Adipocyte (in vitro differentiated cells): ENCODE data around the gene CYP2W1.
"Not testable (repeated sequence)": the region's sequence is repeated elsewhere in the genome, so short reads cannot be mapped to it uniquely, and the experiment has no call there.

Source experiments
- DNase-seq: peaks from one replicate; pipeline ENCODE4 v3.0.0-alpha.2; 2015; ENCODE audit warnings: low read depth
- H3K27me3 ChIP-seq: replicated peaks from 2 replicates; pipeline ENCODE4 v1.7.0; 2013; ENCODE audit warnings: mild to moderate bottlenecking, low read length, moderate library complexity; ENCODE audit not compliant: control insufficient read depth, insufficient read depth
- H3K36me3 ChIP-seq: 2 replicates; pipeline ENCODE4 v1.7.0; 2013; ENCODE audit warnings: low read length, mild to moderate bottlenecking, moderate library complexity; ENCODE audit not compliant: control insufficient read depth, insufficient read depth, severe bottlenecking
- H3K4me1 ChIP-seq: 2 replicates; pipeline ENCODE4 v1.7.0; 2013; ENCODE audit warnings: mild to moderate bottlenecking, low read length, moderate library complexity; ENCODE audit not compliant: control insufficient read depth, insufficient read depth
- H3K4me3 ChIP-seq: 2 replicates; pipeline ENCODE4 v1.7.0; 2013; ENCODE audit warnings: mild to moderate bottlenecking, low read length, moderate library complexity
- H3K9ac ChIP-seq: 2 replicates; pipeline ENCODE4 v1.7.0; 2013; ENCODE audit warnings: mild to moderate bottlenecking, low read length, moderate library complexity
- H3K9me3 ChIP-seq: 2 replicates; pipeline ENCODE4 v1.7.0; 2013; ENCODE audit warnings: mild to moderate bottlenecking, low read length, moderate library complexity; ENCODE audit not compliant: control insufficient read depth

The CYP2W1 gene

DNA sequence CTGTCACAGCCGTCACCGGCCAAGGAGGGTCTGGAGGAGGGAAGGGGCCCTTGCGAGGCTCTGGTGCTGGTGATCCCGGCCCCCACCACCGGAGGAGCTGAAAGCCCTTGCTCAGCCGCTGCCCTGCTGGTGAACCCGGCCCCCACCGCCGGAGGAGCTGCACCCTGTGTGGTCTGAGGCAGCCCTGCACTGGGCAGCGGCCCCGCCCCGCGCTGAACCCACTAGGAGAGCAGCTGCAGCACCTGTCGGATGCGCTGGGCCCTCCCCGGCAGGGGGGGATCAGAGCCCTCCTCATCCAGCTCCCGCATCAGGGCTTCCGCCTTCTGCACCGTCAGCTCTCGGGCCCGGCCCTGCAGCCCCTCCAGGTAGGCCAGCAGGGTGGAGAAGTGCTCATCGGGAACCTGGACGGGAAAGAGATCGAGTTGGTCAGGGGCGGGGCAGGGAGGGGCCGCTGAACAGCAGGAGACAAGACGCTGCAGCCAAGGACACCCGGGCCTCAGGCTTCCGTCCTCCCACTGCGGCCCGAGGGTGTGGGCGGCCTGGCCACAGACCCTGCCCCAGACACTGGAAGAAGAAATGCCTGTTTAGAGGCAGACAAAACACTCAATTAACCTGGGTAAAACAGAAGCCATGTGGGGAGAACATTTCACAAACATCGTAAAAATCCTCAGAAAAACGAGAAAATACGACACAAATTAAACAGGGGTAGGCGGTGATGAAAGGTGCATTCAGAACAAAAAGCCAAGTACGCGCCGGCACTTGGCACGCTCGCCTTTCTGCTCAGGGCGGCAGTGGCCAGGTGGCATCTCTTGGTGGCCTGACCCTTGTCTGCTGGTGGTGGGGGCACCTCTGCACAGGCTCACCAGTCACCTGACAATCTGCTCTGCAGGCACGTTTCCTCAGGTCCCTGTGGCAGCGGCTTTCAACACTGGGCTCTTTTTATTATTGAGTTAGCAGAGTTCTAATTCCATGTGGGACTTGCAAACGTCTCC lies 14.7 kb downstream of the CYP2W1 start:
- H3K9me3 ChIP-seq: no peaks in the 10 kb centered on the region
- no peaks in the 10 kb centered on the region for H3K36me3 ChIP-seq
- H3K4me3 ChIP-seq: no peak overlapping the region
- H3K9ac ChIP-seq: no peak overlapping the region
- H3K4me1 ChIP-seq: no peaks in the 10 kb centered on the region
- H3K27me3 ChIP-seq: no peaks in the 10 kb centered on the region
- DNase-seq: no peak

- DNase-seq: no peak
- no peak overlapping the region for H3K9ac ChIP-seq
Measured at GRCh38 chr7:999149-999879, 16.3 kb downstream of the CYP2W1 start.

DNA sequence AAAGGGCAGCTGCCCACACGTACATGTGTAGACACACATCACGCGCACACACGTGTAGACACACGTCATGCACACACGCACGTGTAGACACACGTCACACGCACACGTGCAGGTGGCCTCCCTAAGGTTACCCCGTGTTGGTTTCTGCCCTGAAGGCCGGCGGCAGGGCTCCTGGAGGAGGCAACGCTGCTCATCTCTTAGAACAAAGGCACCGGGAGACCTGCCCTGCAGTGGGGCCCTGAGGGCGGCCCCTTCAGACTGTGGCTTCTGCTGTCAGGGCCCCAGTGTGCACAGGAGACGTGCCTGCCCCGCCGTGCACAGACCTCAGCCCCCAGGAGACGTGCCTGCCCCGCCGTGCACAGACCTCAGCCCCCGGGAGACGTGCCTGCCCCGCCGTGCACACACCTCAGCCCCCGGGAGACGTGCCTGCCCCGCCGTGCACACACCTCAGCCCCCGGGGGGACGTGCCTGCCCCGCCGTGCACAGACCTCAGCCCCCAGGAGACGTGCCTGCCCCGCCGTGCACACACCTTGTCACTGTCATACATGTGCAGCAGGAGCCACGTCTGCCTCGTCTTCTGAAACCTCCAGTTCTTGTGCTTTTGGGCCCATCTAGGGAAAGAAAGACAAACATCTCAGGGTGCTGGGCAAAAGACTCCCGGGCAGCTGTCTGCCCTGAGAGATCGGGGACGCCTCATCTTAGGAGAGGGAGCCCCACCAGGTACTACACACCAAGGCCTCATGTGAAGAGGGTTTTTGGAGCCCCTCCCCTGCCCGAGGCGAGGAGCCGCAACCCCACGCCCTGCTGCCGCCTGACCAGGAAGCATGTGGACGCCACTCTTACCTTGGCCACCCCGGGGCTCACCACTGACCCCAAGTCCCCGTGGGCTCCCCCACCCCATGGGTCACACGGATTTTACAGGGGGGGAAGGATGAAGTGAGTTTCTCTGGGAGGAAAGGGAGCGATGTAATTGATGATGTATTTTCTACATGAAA lies 17.3 kb downstream of the CYP2W1 start:
- no peak for DNase-seq
- Histone ChIP-seq H3K4me1 (peaks cover 2% of the 10 kb centered on the region), H3K9me3 (no peaks in the 10 kb centered on the region), H3K4me3 (no peak overlapping the region), H3K36me3 (no peaks in the 10 kb centered on the region), H3K27me3 (no peaks in the 10 kb centered on the region), H3K9ac (no peak overlapping the region)

More at GRCh38 chr7:999149-999879, 16.3 kb downstream of the CYP2W1 start:
- Histone ChIP-seq H3K9me3 (no peaks in the 10 kb centered on the region), H3K4me3 (no peak overlapping the region), H3K36me3 (no peaks in the 10 kb centered on the region), H3K4me1 (no peaks in the 10 kb centered on the region), H3K27me3 (no peaks in the 10 kb centered on the region)

DNA sequence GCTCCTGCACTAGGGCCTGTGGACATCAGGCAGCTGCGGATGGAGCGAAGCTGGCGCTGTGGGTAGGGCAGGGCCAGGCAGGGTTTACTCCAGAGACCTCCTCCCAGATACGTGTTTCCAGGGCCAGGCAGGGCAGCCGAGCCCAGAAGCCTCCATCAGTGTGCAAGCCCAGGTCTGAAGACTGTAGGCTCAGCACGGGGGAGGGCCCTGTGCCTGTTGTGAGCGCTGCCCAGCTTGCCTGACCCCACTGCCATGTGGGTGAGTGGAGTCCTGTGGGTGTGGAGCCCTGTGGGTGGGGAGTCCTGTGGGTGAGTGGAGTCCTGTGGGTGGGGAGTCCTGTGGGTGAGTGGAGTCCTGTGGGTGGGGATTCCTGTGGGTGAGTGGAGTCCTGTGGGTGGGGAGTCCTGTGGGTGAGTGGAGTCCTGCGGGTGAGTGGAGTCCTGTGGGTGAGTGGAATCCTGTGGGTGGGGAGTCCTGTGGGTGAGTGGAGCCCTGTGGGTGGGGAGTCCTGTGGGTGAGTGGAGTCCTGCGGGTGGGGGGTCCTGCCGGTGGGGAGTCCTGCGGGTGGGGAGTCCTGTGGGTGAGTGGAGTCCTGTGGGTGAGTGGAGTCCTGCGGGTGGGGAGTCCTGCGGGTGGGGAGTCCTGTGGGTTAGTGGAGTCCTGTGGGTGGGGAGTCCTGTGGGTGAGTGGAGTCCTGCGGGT lies 18.2 kb downstream of the CYP2W1 start:
- not testable (repeated sequence) for H3K36me3 ChIP-seq, H3K9ac ChIP-seq, H3K27me3 ChIP-seq, H3K4me3 ChIP-seq, H3K4me1 ChIP-seq, H3K9me3 ChIP-seq, DNase-seq

DNA sequence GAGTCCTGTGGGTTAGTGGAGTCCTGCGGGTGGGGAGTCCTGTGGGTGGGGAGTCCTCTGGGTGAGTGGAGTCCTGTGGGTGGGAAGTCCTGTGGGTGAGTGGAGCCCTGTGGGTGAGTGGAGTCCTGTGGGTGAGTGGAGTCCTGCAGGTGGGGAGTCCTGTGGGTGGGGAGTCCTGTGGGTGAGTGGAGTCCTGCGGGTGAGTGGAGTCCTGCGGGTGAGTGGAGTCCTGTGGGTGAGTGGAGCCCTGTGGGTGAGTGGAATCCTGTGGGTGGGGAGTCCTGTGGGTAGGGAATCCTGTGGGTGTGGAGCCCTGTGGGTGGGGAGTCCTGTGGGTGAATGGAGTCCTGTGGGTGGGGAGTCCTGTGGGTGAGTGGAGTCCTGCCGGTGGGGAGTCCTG lies 19.0 kb downstream of the CYP2W1 start:
- H3K9me3 ChIP-seq, H3K4me1 ChIP-seq, H3K9ac ChIP-seq, H3K27me3 ChIP-seq, H3K36me3 ChIP-seq, H3K4me3 ChIP-seq, DNase-seq: not testable (repeated sequence)

- not testable (repeated sequence) for H3K4me1 ChIP-seq, H3K9ac ChIP-seq, H3K9me3 ChIP-seq, DNase-seq, H3K27me3 ChIP-seq, H3K36me3 ChIP-seq, H3K4me3 ChIP-seq
Measured at GRCh38 chr7:1002445-1002844, 19.5 kb downstream of the CYP2W1 start.

DNA sequence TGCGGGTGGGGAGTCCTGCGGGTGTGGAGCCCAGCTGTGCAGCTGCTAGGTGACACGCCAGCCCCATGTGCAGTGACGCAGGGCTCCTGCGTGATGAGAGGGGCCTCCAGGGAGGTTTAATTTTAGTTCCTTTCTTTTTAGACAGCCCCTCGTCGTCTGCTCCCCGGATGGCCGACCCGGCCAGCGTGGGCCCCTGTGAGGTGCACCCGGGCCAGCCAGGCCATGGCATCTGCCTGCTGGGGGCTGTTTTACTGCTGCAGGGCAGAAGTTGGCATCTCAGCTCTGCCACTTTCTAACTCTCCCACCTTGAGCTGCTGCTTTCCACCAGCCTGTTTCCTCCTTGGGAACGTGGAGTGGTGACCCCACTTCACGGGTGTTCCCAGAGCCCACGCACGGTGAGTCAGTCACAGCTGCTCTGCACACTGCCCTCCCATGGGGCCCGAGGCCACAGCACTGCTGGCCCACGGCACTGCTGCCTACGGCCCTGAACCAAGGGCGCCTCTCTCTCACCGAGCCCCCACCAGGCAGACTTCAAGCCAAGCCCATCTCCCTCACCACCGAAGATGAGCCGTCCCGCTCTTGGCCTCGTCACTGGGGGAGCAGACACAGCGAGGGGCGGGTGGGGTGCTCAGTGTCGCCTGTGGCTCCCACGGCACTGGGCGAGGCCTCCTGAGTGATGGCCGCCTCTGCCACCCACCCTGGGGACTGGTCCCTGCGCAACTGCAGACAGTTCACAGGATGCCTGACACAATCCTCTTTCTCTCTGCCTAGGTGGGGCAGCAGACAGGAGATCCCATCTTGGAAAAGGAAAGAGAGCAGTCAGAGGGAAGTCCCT lies 21.3 kb downstream of the CYP2W1 start:
- Histone ChIP-seq H3K27me3 (no peaks in the 10 kb centered on the region), H3K36me3 (no peaks in the 10 kb centered on the region), H3K9me3 (no peaks in the 10 kb centered on the region), H3K4me3 (no peak overlapping the region), H3K9ac (no peak overlapping the region), H3K4me1 (peaks cover 2% of the 10 kb centered on the region)
- DNase-seq: no peak

DNA sequence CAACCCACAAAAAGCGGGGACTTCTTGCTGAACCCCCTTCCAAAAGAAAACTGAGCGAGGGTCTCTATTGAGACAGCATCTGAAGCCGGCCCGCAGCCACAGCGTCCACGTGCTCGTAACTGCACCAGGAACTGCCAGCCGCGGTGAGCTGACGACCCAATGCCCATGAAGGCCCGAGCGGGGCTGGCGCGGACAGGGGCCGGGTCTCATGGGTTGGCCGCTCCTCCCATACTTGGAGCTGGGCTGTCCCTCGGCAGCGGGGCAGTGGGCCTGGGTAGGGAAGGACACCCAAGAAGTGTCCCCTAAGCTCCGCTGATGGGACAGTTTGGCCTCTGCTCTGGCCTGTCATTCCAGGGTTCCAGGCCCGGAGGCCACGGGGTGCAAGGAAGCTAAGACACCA lies 22.3 kb downstream of the CYP2W1 start:
- no peak for DNase-seq
- H3K9ac ChIP-seq: no peak overlapping the region
- peaks cover 2% of the 10 kb centered on the region for H3K4me1 ChIP-seq
- H3K9me3 ChIP-seq: no peaks in the 10 kb centered on the region
- no peak overlapping the region for H3K4me3 ChIP-seq
- no peaks in the 10 kb centered on the region for H3K36me3 ChIP-seq
- H3K27me3 ChIP-seq: no peaks in the 10 kb centered on the region

DNA sequence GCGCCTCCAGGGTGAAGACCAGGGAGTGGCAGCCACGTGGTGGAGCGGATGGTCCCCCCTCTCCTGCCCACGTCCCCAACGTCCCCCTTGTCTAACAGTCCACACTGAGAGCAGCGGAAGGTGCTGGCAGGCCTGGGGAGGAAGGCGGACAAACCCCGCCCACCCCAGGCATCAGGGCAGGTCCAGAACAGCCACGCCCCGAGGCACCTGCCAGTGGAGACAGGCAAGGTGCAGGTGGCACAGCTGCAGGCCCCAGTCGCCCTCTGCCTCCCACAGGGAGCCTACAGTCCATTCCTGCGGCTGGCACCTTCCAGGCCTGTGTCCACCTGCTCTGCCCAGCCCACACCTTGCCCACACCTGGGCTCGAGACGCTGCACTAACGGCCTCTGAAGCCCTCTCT lies 24.9 kb downstream of the CYP2W1 start:
- Histone ChIP-seq H3K4me1 (peaks cover 2% of the 10 kb centered on the region), H3K36me3 (no peaks in the 10 kb centered on the region), H3K27me3 (no peaks in the 10 kb centered on the region), H3K4me3 (no peak overlapping the region), H3K9ac (no peak overlapping the region), H3K9me3 (no peaks in the 10 kb centered on the region)
- no peak for DNase-seq
